H9 (cell line): Measurements from ENCODE around the gene NOXA1. TPM values are rescaled to one million over a fixed set of nuclear protein-coding genes. Genes with fewer than 3 reads are reported as not detected.

ENCODE experiments used
- DNase-seq: peaks from one replicate; pipeline ENCODE4 v3.0.0-alpha.2; 2017
- H2AFZ ChIP-seq: one replicate; pipeline ENCODE4 v1.6.1; 2013; ENCODE audit warnings: mild to moderate bottlenecking, low read length, control low read depth, moderate library complexity
- H2AK5ac ChIP-seq: 2 replicates; pipeline ENCODE4 v1.6.1; 2013; ENCODE audit warnings: low read length, control low read depth, mixed read lengths; ENCODE audit not compliant: insufficient read length
- H2BK120ac ChIP-seq: one replicate; pipeline ENCODE4 v1.6.1; 2013; ENCODE audit warnings: low read depth, mild to moderate bottlenecking, low read length, control low read depth, inconsistent platforms; ENCODE audit not compliant: poor library complexity, severe bottlenecking
- H2BK12ac ChIP-seq: 2 replicates; pipeline ENCODE4 v1.6.1; 2013; ENCODE audit warnings: low read length, control low read depth, mixed read lengths, low read depth; ENCODE audit not compliant: insufficient read length
- H2BK15ac ChIP-seq: 2 replicates; pipeline ENCODE4 v1.6.1; 2013; ENCODE audit warnings: low read depth, low read length, control low read depth
- H2BK20ac ChIP-seq: one replicate; pipeline ENCODE4 v1.6.1; 2013; ENCODE audit warnings: low read depth, mild to moderate bottlenecking, low read length, control low read depth, inconsistent platforms; ENCODE audit not compliant: poor library complexity, severe bottlenecking
- H2BK5ac ChIP-seq: 2 replicates; pipeline ENCODE4 v1.6.1; 2013; ENCODE audit warnings: low read length, control low read depth, mixed read lengths; ENCODE audit not compliant: insufficient read length
- H3K14ac ChIP-seq: 2 replicates; pipeline ENCODE4 v1.6.1; 2013; ENCODE audit warnings: low read length, control low read depth; ENCODE audit not compliant: insufficient read depth
- H3K18ac ChIP-seq: 2 replicates; pipeline ENCODE4 v1.6.1; 2013; ENCODE audit warnings: low read depth, mild to moderate bottlenecking, mixed read lengths, low read length, control low read depth; ENCODE audit not compliant: insufficient read length
- H3K23ac ChIP-seq: 2 replicates; pipeline ENCODE4 v1.6.1; 2013; ENCODE audit warnings: low read length, control low read depth, mixed read lengths, low read depth; ENCODE audit not compliant: insufficient read length
- H3K23me2 ChIP-seq: 2 replicates; pipeline ENCODE4 v1.6.1; 2013; ENCODE audit warnings: low read depth, mild to moderate bottlenecking, mixed read lengths, low read length, control low read depth; ENCODE audit not compliant: insufficient read length, poor library complexity, severe bottlenecking
- H3K27ac ChIP-seq: 2 replicates; pipeline ENCODE4 v1.5.1; 2013; ENCODE audit warnings: low read length, control low read depth, mixed read lengths, low read depth; ENCODE audit not compliant: insufficient read length
- H3K27me3 ChIP-seq: 2 replicates; pipeline ENCODE4 v1.6.1; 2013; ENCODE audit warnings: low read length, control low read depth, inconsistent platforms; ENCODE audit not compliant: insufficient read depth
- H3K4ac ChIP-seq: 2 replicates; pipeline ENCODE4 v1.6.1; 2013; ENCODE audit warnings: low read depth, mild to moderate bottlenecking, control low read depth, inconsistent platforms, low read length, moderate library complexity
- H3K4me1 ChIP-seq: 2 replicates; pipeline ENCODE4 v1.6.1; 2013; ENCODE audit warnings: low read length, control low read depth, inconsistent platforms; ENCODE audit not compliant: insufficient read depth
- H3K4me2 ChIP-seq: 2 replicates; pipeline ENCODE4 v1.6.1; 2013; ENCODE audit warnings: low read length, control low read depth, mixed read lengths; ENCODE audit not compliant: insufficient read length, insufficient read depth
- H3K56ac ChIP-seq: 2 replicates; pipeline ENCODE4 v1.6.1; 2013; ENCODE audit warnings: low read depth, mild to moderate bottlenecking, mixed read lengths, low read length, control low read depth; ENCODE audit not compliant: insufficient read length
- H3K79me1 ChIP-seq: 2 replicates; pipeline ENCODE4 v1.6.1; 2013; ENCODE audit warnings: low read depth, mild to moderate bottlenecking, moderate library complexity, low read length, control low read depth, inconsistent platforms; ENCODE audit not compliant: insufficient read depth, poor library complexity, severe bottlenecking
- H3K79me2 ChIP-seq: 2 replicates; pipeline ENCODE4 v1.6.1; 2013; ENCODE audit warnings: low read length, control low read depth, inconsistent platforms; ENCODE audit not compliant: insufficient read depth
- H3K9ac ChIP-seq: 2 replicates; pipeline ENCODE4 v1.6.1; 2013; ENCODE audit warnings: low read length, control low read depth, mixed read lengths; ENCODE audit not compliant: insufficient read length; ENCODE audit errors: extremely low read depth
- H3K9me3 ChIP-seq: one replicate; pipeline ENCODE4 v1.6.1; 2013; ENCODE audit warnings: low read depth, low read length, inconsistent platforms; ENCODE audit not compliant: control insufficient read depth
- H3T11ph ChIP-seq: one replicate; pipeline ENCODE4 v1.6.1; 2013; ENCODE audit warnings: mild to moderate bottlenecking, low read length, control low read depth, inconsistent platforms
- H4K20me1 ChIP-seq: one replicate; pipeline ENCODE4 v1.6.1; 2013; ENCODE audit not compliant: control insufficient read depth, insufficient read length, insufficient read depth
- H4K5ac ChIP-seq: 2 replicates; pipeline ENCODE4 v1.6.1; 2013; ENCODE audit warnings: low read depth, mild to moderate bottlenecking, mixed read lengths, low read length, control low read depth; ENCODE audit not compliant: insufficient read length
- H4K8ac ChIP-seq: replicated peaks from 2 replicates; pipeline ENCODE4 v1.6.1; 2013; ENCODE audit warnings: low read length, control low read depth, mixed read lengths, low read depth; ENCODE audit not compliant: insufficient read length
- H4K91ac ChIP-seq: 2 replicates; pipeline ENCODE4 v1.6.1; 2013; ENCODE audit warnings: low read depth, mild to moderate bottlenecking, moderate library complexity, mixed read lengths, low read length, control low read depth; ENCODE audit not compliant: insufficient read length
- H3K27ac Mint-ChIP-seq, 3 experiments: 2 replicates in 2 of 3; 3 replicates in 1 of 3; pipeline ENCODE4 v1.8.0; 2020 to 2021; ENCODE audit warnings: mixed read lengths in 3 of 3, mild to moderate bottlenecking in 1 of 3, moderate library complexity in 1 of 3
- H3K27me3 Mint-ChIP-seq: 2 replicates; pipeline ENCODE4 v1.8.0; 2021; ENCODE audit warnings: low read depth, mild to moderate bottlenecking, moderate library complexity, mixed read lengths
- H3K36me3 Mint-ChIP-seq, 3 experiments: 2 replicates in 2 of 3; 3 replicates in 1 of 3; pipeline ENCODE4 v1.8.0; 2020 to 2021; ENCODE audit warnings: low read depth in 3 of 3, mixed read lengths in 3 of 3; ENCODE audit not compliant: insufficient read depth in 1 of 3
- H3K4me1 Mint-ChIP-seq, 2 experiments: 2 replicates each; pipeline ENCODE4 v1.8.0; 2020; ENCODE audit warnings: mixed read lengths in 2 of 2
- H3K4me3 Mint-ChIP-seq, 2 experiments: 2 replicates in 1 of 2; 3 replicates in 1 of 2; pipeline ENCODE4 v1.8.0; 2020 to 2021; ENCODE audit warnings: mild to moderate bottlenecking in 2 of 2, mixed read lengths in 2 of 2, moderate library complexity in 1 of 2
- H3K9me3 Mint-ChIP-seq, 2 experiments: 2 replicates in 1 of 2; 3 replicates in 1 of 2; pipeline ENCODE4 v1.8.0; 2020; ENCODE audit warnings: mild to moderate bottlenecking in 2 of 2, mixed read lengths in 2 of 2, moderate library complexity in 1 of 2
- WGBS: extraction: QIAGEN DNeasy Blood & Tissue Kit; methylation state at CpG from one replicate; pipeline ENCODE4 v1.1.7; 2013; ENCODE audit warnings: missing lambda C conversion rate, low lambda C conversion rate, mixed read lengths; ENCODE audit not compliant: insufficient read length; ENCODE audit errors: extremely low coverage; 5-methylcytosine and 5-hydroxymethylcytosine counted together
- total RNA-seq: library from RNA; stranded (reverse); gene quantifications from 2 replicates; pipeline ENCODE4 v1.2.1, GENCODE V29; 2021
- TF ChIP-seq, protein P1 (sequence below): fragments of 200-600 bp; sonication (generic); conservative IDR thresholded peaks from 3 replicates; pipeline ENCODE4 v1.8.0; 2021; ENCODE audit warnings: antibody characterized with exemption, mild to moderate bottlenecking

Gene NOXA1
- total RNA-seq, 1 experiment from 2014 or later, result 2.0 TPM

DNA sequence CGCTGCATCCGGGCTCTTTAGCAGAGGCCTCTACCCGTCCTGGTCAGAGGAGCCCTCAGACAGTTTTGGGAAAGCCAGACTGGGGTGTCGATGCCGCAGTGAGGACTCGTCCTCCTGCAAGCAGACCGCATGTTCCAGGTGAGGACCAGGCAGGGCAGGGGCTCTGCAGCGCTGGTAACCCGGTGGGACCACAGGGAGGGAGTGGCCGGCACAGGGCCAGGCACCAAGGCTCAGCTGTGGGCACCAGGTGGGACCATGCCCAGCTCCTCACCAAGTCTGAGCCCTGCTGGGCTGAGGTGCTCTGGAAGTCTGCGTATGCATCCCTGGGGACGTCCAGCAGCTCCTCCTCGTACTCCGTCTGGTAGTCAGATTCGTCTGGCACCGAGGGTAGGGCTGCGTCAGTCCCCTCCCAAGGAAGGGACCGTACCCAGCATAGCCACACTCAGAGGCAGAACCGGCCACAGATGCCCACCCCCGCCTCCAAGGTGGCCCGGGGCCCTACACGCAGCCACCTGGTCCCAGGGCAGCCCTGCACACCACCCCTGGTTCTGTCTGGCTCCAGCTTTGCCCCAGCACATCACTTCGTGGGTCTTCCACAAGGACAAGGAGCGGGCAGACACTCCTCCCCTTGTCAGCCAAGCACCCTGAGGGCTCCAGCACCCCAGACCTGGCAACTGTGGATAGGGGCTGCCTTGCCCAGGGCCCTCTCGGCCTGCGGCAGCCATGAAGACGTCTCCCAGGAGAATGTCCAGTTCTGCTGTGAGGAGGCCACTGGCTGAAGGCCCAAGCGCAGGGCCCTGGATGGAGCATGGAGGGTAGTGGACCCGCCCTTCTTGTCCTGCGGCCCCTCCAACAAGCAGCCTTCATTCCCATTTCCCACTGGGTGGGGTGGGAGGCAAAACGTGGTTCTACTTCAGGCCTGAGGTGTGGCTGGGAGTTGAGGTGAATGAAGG lies 37.4 kb downstream of the NOXA1 start:
- Histone ChIP-seq H3K79me1 (no peaks in the 10 kb centered on the region), H2BK5ac (no peak overlapping the region), H2AK5ac (no peak overlapping the region), H3K4me2 (no peak overlapping the region), H4K91ac (no peak overlapping the region), H3K23ac (no peak overlapping the region), H3K23me2 (peaks cover 9% of the 10 kb centered on the region), H3K27ac (no peak overlapping the region), H3K4ac (no peak overlapping the region), H3K56ac (no peak overlapping the region), H3K27me3 (no peaks in the 10 kb centered on the region; the same call in 1 of the 2 replicates), H3K9me3 (no peaks in the 10 kb centered on the region), H4K8ac (no peak overlapping the region), H3K79me2 (no peaks in the 10 kb centered on the region), H4K5ac (no peak overlapping the region), H3T11ph (no peak overlapping the region), H2BK120ac (no peak overlapping the region), H2BK12ac (no peak overlapping the region), H2AFZ (no peak overlapping the region), H2BK15ac (no peak overlapping the region; the same call in 1 of the 2 replicates), H4K20me1 (peaks cover 3% of the 10 kb centered on the region), H3K4me1 (no peaks in the 10 kb centered on the region), H3K14ac (no peak overlapping the region), H2BK20ac (no peak overlapping the region), H3K18ac (no peak overlapping the region), H3K9ac (no peak overlapping the region)
- peak; percentile 28 for DNase-seq
- Mint-ChIP-seq H3K27ac (no peak overlapping the region), H3K36me3 (peaks cover 0 to 16% (median 11%) of the 10 kb centered on the region in 3 experiments; a peak in 4 of 7 replicates), H3K27me3 (peaks cover 30% of the 10 kb centered on the region), H3K4me1 (peaks cover 0 to 4% of the 10 kb centered on the region in 2 experiments; a peak in 1 of 4 replicates), H3K9me3 (no peaks in the 10 kb centered on the region), H3K4me3 (no peak overlapping the region)
- WGBS, result no CpG with 5 or more reads among the region's 31 CpGs
- TF ChIP-seq, protein P1, sequence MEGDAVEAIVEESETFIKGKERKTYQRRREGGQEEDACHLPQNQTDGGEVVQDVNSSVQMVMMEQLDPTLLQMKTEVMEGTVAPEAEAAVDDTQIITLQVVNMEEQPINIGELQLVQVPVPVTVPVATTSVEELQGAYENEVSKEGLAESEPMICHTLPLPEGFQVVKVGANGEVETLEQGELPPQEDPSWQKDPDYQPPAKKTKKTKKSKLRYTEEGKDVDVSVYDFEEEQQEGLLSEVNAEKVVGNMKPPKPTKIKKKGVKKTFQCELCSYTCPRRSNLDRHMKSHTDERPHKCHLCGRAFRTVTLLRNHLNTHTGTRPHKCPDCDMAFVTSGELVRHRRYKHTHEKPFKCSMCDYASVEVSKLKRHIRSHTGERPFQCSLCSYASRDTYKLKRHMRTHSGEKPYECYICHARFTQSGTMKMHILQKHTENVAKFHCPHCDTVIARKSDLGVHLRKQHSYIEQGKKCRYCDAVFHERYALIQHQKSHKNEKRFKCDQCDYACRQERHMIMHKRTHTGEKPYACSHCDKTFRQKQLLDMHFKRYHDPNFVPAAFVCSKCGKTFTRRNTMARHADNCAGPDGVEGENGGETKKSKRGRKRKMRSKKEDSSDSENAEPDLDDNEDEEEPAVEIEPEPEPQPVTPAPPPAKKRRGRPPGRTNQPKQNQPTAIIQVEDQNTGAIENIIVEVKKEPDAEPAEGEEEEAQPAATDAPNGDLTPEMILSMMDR, result no peak
